ENCODE measurements around the gene DCK.

DCK gene

GRCh38 chr4:71065991-71066510 lies 72.6 kb downstream of the DCK start:
- no peak for DNase-seq

- no peak for DNase-seq
These were observed 73.6 kb downstream of the DCK start for GRCh38 chr4:71066737-71067716.

- no peak for DNase-seq
These were observed 75.6 kb downstream of the DCK start for GRCh38 chr4:71069063-71069462.

GRCh38 chr4:71070015-71070414 lies 76.6 kb downstream of the DCK start:
- DNase-seq: no peak

- no peak for DNase-seq
These were observed 81.2 kb downstream of the DCK start for GRCh38 chr4:71074452-71075299.

Measured in central memory CD4-positive, alpha-beta T cell (primary cell).